PC-3 (cell line): ENCODE data around the gene MSMP. TPM values are rescaled to one million over a fixed set of nuclear protein-coding genes. Genes with fewer than 3 reads are reported as not detected.

Source experiments
- ATAC-seq: fragments of 200-7000 bp; cut with Tn5 transposase; 2 replicates; pipeline ENCODE4 v1.9.1; 2020; ENCODE audit warnings: mild to moderate bottlenecking, moderate library complexity
- BruUV-seq: library from RNA; stranded (reverse); fragments of 400-500 nt; replicated peaks from 2 replicates; lab custom pipeline; 2021; lab: Mats Ljungman, UMichigan
- CTCF ChIA-PET: fragments of 300-600 bp; sonication (Branson Sonifier 250); formaldehyde crosslinking; loops from one replicate; lab custom pipeline; 2022; ENCODE audit warnings: antibody characterized with exemption; lab: Charles Lee
- POLR2A ChIA-PET: fragments of 300-600 bp; sonication (Branson Sonifier 250); formaldehyde crosslinking; loops from one replicate; lab custom pipeline; 2022; ENCODE audit warnings: antibody characterized with exemption; ENCODE audit not compliant: unreplicated experiment; lab: Charles Lee
- DNase-seq: peaks from one replicate; pipeline ENCODE4 v3.0.0-alpha.2; 2015
- H2AFZ ChIP-seq: fragments of 300-600 bp; sonication (generic); 2 replicates; pipeline ENCODE4 v1.6.0; 2016; ENCODE audit warnings: antibody characterized with exemption, low read length
- H3F3A ChIP-seq: fragments of 300-600 bp; sonication (generic); one replicate; pipeline ENCODE4 v1.6.0; 2017; ENCODE audit warnings: antibody characterized with exemption, low read length, control low read depth, mild to moderate bottlenecking; ENCODE audit not compliant: unreplicated experiment
- H3K27ac ChIP-seq: fragments of 300-600 bp; sonication (generic); 2 replicates; pipeline ENCODE4 v1.5.1; 2016; ENCODE audit warnings: mild to moderate bottlenecking, low read length
- H3K27me3 ChIP-seq: fragments of 300-600 bp; sonication (generic); 2 replicates; pipeline ENCODE4 v1.6.1; 2016; ENCODE audit warnings: low read length, mixed read lengths
- H3K36me3 ChIP-seq: fragments of 300-600 bp; sonication (generic); 2 replicates; pipeline ENCODE4 v1.6.1; 2016; ENCODE audit warnings: low read depth, mixed run types, low read length, mixed read lengths
- H3K4me1 ChIP-seq: fragments of 300-600 bp; sonication (generic); 2 replicates; pipeline ENCODE4 v1.5.1; 2016; ENCODE audit warnings: low read length; ENCODE audit not compliant: insufficient read depth
- H3K4me2 ChIP-seq: fragments of 300-600 bp; sonication (generic); 2 replicates; pipeline ENCODE4 v1.6.0; 2016; ENCODE audit warnings: low read length
- H3K4me3 ChIP-seq: fragments of 300-600 bp; sonication (generic); 2 replicates; pipeline ENCODE4 v1.5.1; 2016; ENCODE audit warnings: mild to moderate bottlenecking, low read length, mixed read lengths
- H3K79me2 ChIP-seq: fragments of 300-600 bp; sonication (generic); 2 replicates; pipeline ENCODE4 v1.6.1; 2017; ENCODE audit warnings: low read length, mixed read lengths
- H3K9ac ChIP-seq: fragments of 300-600 bp; sonication (generic); 2 replicates; pipeline ENCODE4 v1.6.0; 2016; ENCODE audit warnings: mild to moderate bottlenecking, low read length
- H3K9me2 ChIP-seq: fragments of 300-600 bp; sonication (generic); replicated peaks from 2 replicates; pipeline ENCODE4 v1.6.1; 2016; ENCODE audit warnings: mixed run types, low read length, mixed read lengths
- H3K9me3 ChIP-seq: fragments of 300-600 bp; sonication (generic); 2 replicates; pipeline ENCODE4 v1.6.1; 2016; ENCODE audit warnings: low read length, mixed read lengths
- H4K20me1 ChIP-seq: fragments of 300-600 bp; sonication (generic); 2 replicates; pipeline ENCODE4 v1.6.1; 2016; ENCODE audit warnings: low read length, mixed read lengths
- EZH2 ChIP-seq: fragments of 300-600 bp; sonication (generic); IDR thresholded peaks from one replicate; pipeline ENCODE4 v1.6.1; 2017; ENCODE audit warnings: antibody characterized with exemption, mild to moderate bottlenecking, low read length; ENCODE audit not compliant: unreplicated experiment
- EZH2phosphoT487 ChIP-seq: fragments of 300-600 bp; sonication (generic); IDR thresholded peaks from 2 replicates; pipeline ENCODE4 v1.6.1; 2018; ENCODE audit warnings: mild to moderate bottlenecking, antibody characterized with exemption, low read length, borderline replicate concordance
- intact Hi-C: fragments of 100-400 bp; cut with micrococcal nuclease; formaldehyde crosslinking; loops from 2 replicates; pipeline ENCODE4 v1.9.0; 2023
- total RNA-seq: library from RNA; depleted of rRNA; stranded (reverse); fragments of >200 nt; gene quantifications from 2 replicates; pipeline ENCODE4 v1.2.3, GENCODE V29; 2014
- TF ChIP-seq, protein P1 (sequence below): fragments of 300-600 bp; sonication (generic); conservative IDR thresholded peaks from 2 replicates; pipeline ENCODE4 v1.5.1; 2017; ENCODE audit warnings: antibody characterized with exemption, low read depth, mild to moderate bottlenecking, low read length

MSMP gene
- total RNA-seq, 1 experiment from 2014 or later: 149 TPM

DNA sequence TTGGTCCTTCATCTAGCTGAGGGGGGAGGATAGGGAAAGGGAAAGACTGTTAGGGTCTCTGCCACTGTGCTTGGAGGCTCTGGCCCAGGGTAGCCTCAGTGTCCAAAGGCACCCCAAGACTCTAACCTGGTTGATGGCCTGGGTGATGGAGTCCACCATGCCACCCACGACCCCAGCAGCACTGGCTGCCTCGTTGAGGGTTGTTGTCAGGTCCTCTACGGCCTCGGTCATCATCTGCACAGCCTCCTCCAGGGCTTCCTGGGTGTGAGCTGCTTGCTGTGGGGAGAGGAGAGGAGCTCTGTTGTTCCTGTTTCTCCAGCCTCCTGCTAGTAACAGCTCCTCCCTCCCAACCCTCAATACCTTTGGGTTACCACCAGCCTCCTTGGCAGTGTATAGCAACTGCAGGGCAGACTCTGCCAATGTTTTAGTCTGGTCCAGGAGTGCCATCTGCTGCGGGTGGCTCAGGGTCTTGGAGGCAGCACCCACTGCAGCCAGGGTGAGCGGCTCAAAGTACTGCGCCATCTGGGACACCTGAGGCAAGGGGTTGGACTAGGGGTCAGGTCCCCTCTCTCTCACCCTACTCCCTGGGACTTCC is 48.1 kb downstream of the MSMP start:
- peaks cover 61% of the 10 kb centered on the region for H3K36me3 ChIP-seq
- TF ChIP-seq EZH2 (no peak), EZH2phosphoT487 (no peak)
- TF ChIP-seq, protein P1, sequence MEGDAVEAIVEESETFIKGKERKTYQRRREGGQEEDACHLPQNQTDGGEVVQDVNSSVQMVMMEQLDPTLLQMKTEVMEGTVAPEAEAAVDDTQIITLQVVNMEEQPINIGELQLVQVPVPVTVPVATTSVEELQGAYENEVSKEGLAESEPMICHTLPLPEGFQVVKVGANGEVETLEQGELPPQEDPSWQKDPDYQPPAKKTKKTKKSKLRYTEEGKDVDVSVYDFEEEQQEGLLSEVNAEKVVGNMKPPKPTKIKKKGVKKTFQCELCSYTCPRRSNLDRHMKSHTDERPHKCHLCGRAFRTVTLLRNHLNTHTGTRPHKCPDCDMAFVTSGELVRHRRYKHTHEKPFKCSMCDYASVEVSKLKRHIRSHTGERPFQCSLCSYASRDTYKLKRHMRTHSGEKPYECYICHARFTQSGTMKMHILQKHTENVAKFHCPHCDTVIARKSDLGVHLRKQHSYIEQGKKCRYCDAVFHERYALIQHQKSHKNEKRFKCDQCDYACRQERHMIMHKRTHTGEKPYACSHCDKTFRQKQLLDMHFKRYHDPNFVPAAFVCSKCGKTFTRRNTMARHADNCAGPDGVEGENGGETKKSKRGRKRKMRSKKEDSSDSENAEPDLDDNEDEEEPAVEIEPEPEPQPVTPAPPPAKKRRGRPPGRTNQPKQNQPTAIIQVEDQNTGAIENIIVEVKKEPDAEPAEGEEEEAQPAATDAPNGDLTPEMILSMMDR: no peak
- intact Hi-C loops: no loop called here

DNA sequence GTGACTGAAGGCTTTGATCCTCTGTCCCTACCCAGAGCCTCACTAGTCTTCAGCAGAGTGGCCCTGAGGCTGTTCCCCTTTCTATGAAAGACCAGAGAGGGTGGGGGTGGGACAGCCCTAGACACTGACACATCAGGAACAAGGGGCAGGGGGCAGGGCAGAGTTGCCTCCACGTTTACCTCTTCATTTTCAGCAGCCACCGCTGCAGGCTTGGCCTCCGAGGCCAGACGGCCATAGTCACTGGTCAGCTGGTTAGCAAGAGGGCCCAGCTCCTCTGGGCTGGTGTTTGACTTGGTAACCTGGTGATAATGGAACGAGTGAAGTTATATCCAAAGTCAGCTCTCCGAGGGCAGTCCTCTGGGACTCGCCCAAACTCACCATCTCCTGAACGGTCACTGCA is 48.7 kb downstream of the MSMP start:
- no peaks in the 10 kb centered on the region for H3K9me3 ChIP-seq
- no peaks in the 10 kb centered on the region for H3K4me1 ChIP-seq
- no peaks in the 10 kb centered on the region for H3K79me2 ChIP-seq
- POLR2A ChIA-PET: no interaction called here
- no TSS peak for BruUV-seq
- ATAC-seq (no peak), DNase-seq (no peak)
- no peak overlapping the region for H2AFZ ChIP-seq
- no peak overlapping the region for H3K27ac ChIP-seq
- no peak overlapping the region for H3K9ac ChIP-seq
- H3K9me2 ChIP-seq: no peaks in the 10 kb centered on the region
- H3F3A ChIP-seq: no peaks in the 10 kb centered on the region
- TF ChIP-seq EZH2phosphoT487 (no peak), EZH2 (no peak)
- TF ChIP-seq, protein P1: no peak
- H3K36me3 ChIP-seq: peaks cover 63% of the 10 kb centered on the region
- no peak overlapping the region for H3K4me3 ChIP-seq
- H4K20me1 ChIP-seq: no peaks in the 10 kb centered on the region
- no peak overlapping the region for H3K4me2 ChIP-seq
- H3K27me3 ChIP-seq: no peaks in the 10 kb centered on the region
- intact Hi-C loops: no loop called here
- CTCF ChIA-PET: no interaction called here

More for the DNA sequence above, 48.1 kb downstream of the MSMP start:
- Histone ChIP-seq H2AFZ (no peak overlapping the region), H3K9me3 (no peaks in the 10 kb centered on the region), H3F3A (no peaks in the 10 kb centered on the region), H4K20me1 (no peaks in the 10 kb centered on the region), H3K9ac (no peak overlapping the region), H3K79me2 (no peaks in the 10 kb centered on the region), H3K27ac (no peak overlapping the region), H3K4me2 (no peak overlapping the region), H3K9me2 (no peaks in the 10 kb centered on the region), H3K4me3 (no peak overlapping the region), H3K4me1 (no peaks in the 10 kb centered on the region), H3K27me3 (no peaks in the 10 kb centered on the region)
- ChIA-PET CTCF (no interaction called here), POLR2A (no interaction called here)
- ATAC-seq (no peak), DNase-seq (no peak)
- TSS peak; percentile 43 for BruUV-seq

DNA sequence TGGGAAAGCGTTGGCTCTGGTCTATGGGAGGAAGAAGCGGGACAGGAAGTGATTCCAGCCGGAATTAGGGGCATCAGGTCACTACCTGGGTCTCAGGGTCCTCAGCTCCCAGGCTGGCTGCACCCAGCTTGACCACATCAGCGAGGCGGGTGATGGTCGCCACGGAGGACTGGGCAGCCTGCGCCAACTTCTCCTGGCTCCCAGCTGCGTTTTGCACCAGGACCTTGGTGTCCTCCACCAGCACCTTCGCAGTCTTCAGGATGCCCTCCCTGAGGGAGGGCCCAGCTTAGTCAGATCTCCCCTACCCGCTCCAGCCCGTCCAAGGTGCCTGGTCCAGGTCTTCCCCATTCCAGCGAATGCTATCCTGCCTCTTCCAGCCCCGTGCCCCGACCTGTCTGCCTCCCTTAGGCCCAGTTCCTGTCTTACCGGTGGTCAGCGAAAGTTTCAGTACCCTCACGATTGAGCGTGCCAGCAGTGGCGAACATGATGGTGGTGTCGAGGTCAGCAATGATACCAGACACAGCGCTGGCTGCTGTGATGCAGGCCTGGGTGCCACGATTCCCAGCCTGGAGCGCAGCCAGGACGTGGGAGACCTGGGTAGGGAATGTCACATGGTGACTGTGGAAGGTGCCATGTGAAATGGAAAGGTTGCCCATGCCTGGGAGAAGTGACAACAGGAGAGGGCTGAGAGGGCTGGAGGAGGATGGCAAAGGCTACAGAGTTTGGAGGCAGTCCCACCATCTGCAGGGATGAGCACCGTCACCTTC is 50.0 kb downstream of the MSMP start:
- no peaks in the 10 kb centered on the region for H3K27me3 ChIP-seq
- intact Hi-C loops: no loop called here
- no peak for ATAC-seq
- no peak overlapping the region for H3K4me2 ChIP-seq
- no peak for DNase-seq
- no peak overlapping the region for H2AFZ ChIP-seq
- H3K36me3 ChIP-seq: peaks cover 62% of the 10 kb centered on the region
- no peaks in the 10 kb centered on the region for H4K20me1 ChIP-seq
- no peaks in the 10 kb centered on the region for H3F3A ChIP-seq
- no peaks in the 10 kb centered on the region for H3K9me3 ChIP-seq
- ChIA-PET POLR2A (no interaction called here), CTCF (no interaction called here)
- no peak overlapping the region for H3K9ac ChIP-seq
- BruUV-seq: TSS peak; percentile 21
- H3K79me2 ChIP-seq: no peaks in the 10 kb centered on the region
- H3K27ac ChIP-seq: no peak overlapping the region
- no peak overlapping the region for H3K4me3 ChIP-seq
- H3K9me2 ChIP-seq: no peaks in the 10 kb centered on the region
- no peak for TF ChIP-seq EZH2
- TF ChIP-seq, protein P1: no peak
- TF ChIP-seq EZH2phosphoT487: no peak
- H3K4me1 ChIP-seq: no peaks in the 10 kb centered on the region
